K562 treated with DMSO at 1 percent for 12 hours (cell line): Measurements from ENCODE around the gene SLC15A3. TPM values are rescaled to one million over a fixed set of nuclear protein-coding genes. Genes with fewer than 3 reads are reported as not detected.

Source experiments
- total RNA-seq: library from RNA; unstranded; fragments of 300-600 nt; gene quantifications from 2 replicates; pipeline ENCODE4 v1.2.3, GENCODE V29; 2022; ENCODE audit not compliant: insufficient read depth

The SLC15A3 gene
- total RNA-seq: not detected in 2 replicates

DNA sequence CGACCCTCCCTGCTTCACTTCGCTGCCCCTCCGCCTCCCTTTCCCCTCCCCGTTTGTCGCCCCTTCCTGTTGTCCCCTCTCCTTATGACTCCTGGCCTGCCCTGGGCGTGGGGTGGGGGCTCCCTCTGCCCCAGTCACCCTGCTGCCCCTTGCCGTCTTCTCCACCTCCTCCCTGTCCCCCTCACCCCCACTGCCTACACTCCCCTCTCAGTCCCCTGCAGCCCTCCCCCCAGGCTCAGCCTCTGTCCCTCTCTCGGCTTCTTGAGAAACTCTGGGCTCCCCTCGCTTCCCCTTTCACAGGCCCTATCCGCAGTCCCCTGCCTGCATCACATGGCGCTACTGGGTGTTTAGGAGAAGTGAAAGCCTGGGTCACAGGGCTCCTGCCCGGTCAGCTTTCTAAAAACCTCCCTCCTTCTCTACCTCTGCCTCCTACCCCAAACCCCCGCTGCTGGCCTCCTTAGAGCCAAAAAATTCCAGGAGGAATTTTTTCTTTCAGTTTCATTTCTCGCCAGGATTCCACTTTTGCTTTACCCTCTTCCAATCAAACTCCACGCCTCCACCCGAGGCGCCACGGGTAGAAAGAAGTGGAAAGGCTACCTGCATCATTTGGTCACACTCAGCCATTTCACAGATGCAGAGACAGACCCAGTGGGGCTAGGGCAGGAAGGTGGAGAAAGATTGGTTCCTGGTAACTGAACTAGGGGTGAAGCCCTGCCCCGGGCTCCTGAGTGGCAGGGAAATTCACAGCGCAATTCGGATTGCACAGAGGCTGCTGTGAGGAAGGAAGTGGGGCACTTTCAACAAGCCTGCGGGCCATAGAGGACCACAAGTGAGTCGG lies at the start of gene SLC15A3:
Gene SLC15A3 (minus strand): TSS at position 273 of the 838 bp plus-strand sequence. CDS start 625 bp downstream, outside the sequence.

DNA sequence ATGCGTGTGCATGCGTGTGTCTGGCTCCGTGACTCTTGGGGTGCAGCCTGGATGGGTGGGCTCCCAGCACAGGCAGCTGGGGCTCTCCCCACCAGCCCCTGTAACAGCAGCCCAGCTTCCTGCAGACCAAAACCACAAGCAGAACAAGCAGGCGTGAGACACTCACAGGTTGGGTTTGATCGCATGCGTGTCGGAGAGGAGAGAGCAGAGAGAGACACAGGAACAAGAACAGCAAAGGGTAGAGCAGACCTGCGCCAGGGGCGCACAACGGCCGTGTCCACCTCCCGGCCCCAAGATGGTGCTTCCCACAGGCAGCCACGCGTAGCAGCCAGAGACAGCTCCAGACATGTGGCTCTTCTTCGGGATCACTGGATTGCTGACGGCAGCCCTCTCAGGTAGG lies 19.5 kb upstream of the SLC15A3 start, which contains the start of gene CD6:
Gene CD6 (plus strand): TSS at position 161 of the 400 bp plus-strand sequence. CDS start 186 bp downstream, at position 347.

DNA sequence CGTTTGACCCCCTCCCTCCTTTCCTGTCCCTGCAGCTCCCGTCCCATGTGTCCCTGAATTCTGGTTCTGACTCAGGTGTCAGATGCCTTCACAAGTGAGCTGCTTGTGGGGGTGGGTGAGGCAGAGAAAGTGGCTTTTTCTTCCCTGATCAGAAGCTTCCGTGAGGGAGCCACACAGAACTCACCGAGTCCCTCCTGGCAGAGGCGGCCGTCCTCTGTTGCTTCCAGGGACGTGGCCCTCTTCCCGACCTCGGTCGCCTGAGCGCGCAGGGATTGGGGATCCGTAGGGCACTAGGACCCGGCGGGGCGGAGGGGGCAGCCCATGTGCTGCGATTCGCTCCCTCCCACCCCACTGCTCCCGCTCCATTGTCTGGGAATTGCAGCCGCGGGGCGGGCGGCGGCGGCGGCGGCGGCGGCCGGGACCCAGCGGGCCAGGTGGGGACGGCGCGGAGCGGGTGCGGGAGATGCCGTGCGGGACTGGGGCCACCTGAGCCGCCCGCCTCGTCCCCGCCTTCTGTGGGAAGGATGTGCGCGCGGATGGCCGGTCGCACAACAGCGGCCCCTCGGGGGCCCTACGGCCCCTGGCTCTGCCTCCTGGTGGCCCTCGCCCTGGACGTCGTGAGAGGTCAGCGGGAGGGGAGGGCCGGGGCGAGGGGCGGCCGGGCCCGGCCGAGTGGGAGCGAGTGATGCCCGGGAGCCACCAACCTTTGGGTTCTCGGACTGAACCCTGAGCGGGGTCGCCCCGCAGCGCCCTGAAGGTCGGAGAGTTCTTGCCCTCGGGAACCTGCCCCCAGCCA lies 27.7 kb downstream of the SLC15A3 start, which contains the start of gene TMEM132A:
Gene TMEM132A (plus strand): TSS at position 351 of the 796 bp plus-strand sequence. CDS start 174 bp downstream, at position 525.

DNA sequence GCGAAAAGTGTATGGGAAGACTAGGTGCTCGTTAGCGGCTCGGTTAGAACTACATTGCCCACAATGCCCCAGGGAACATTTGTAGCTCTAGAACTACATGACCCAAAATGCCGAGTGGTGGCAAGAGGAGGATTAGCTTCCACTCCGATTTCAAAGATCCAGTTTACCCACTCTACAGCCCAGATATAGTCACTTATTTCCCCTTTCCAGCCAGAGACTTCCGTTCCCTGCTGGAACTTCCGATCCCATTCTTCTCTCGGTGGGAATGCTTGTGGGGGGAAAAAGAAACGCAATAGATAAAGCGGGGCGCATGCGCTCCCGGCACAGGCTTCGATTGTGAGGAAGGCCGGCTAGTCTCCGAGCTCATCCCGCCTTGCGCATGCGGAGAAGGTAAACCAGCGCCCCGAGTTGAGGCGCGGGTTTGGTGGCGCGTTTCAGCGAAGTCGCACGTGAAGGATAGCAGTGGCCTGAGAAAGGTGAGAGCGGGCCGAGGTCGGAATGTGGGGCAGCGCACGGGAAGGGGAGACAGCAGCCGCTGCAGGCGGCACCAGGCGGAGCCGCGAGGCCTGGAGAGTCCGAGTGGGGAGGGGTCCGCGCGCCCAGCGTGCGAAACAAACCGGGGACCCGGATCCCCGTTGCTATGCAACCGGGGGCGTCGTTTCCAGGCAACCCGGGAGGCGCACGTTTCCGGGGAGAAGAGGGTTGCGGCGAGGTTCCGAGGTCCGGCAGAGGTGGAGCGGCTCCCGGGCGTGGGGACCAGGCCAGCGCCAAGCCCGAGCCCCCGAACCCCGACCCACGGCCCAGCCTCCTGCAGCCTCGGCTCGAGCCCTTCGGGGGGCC lies 38.0 kb downstream of the SLC15A3 start, which contains the start of gene TMEM109:
Gene TMEM109 (plus strand): TSS at position 366 of the 840 bp plus-strand sequence. CDS start 5,536 bp downstream, outside the sequence.

DNA sequence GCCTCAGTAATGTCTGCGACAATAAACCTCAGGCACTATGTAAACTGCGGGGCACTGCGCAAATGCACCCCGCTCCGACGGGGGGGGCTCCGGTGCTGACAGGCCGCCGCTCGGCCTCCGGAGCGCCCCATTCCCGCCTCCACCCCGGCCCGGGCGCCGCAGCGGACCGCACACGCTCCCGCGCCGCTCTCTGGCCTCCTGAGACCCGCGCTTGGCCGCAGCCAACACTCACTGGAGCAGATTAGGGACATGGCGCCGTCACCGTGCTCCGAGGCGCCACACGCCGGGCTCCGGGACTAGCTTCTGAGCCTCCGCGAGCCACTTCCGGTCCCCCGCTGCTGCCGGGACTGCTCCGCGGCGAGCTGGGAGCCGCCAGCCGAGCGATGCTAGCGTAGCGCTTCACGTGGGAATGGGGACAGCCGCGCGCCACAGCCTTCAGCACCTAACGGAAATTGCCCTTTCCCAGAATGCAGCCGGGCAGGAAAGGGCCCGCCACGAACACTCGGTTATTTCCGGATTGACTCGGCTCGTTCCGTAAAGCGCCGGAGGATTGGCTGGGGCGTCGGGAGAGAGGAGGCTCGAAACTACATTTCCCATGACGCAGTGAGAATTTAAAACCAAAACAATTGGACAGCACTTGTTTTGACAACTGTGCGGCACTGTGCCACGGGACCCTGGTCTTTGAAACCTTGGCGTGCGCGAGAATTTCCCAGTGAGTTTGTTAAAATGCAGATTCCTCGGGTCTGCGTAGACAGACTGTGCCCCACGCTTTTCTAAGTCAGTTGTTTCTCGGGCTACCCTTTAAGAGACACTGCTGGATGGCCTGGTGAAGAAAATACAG lies 45.6 kb downstream of the SLC15A3 start, which contains the start of gene PRPF19:
Gene PRPF19 (minus strand): TSS at position 454 of the 841 bp plus-strand sequence. CDS start 203 bp downstream, at position 251.

Other genes with a start within 250 kb of the SLC15A3 start
- gene MS4A18, start 227.5 kb downstream of the SLC15A3 start, total RNA-seq: not detected in 2 replicates
- not detected in 2 replicates for gene MS4A15, start 195.3 kb downstream of the SLC15A3 start, total RNA-seq
- not detected in 2 replicates for gene MS4A10, start 166.8 kb downstream of the SLC15A3 start, total RNA-seq
- 29.1 and 29.6 TPM in 2 replicates for gene CCDC86, start 110.1 kb downstream of the SLC15A3 start, total RNA-seq
- gene PTGDR2, start 96.2 kb downstream of the SLC15A3 start, total RNA-seq: 5.1 and 5.2 TPM in 2 replicates
- gene ZP1, start 84.6 kb downstream of the SLC15A3 start, total RNA-seq: not detected in 2 replicates
- 97.0 and 141 TPM in 2 replicates for gene PRPF19, start 45.6 kb downstream of the SLC15A3 start, total RNA-seq
- 50.7 and 60.3 TPM in 2 replicates for gene TMEM109, start 38.0 kb downstream of the SLC15A3 start, total RNA-seq
- 0.23 TPM in 1 of 2 replicates, not detected in the other for gene TMEM132A, start 27.7 kb downstream of the SLC15A3 start, total RNA-seq
- gene CD6, start 19.5 kb upstream of the SLC15A3 start, total RNA-seq: not detected in 2 replicates
- not detected in 2 replicates for gene CD5, start 150.3 kb upstream of the SLC15A3 start, total RNA-seq
- gene VPS37C, start 209.2 kb upstream of the SLC15A3 start, total RNA-seq: 16.5 and 22.7 TPM in 2 replicates